DND-41 (cell line): ENCODE measurements around the gene DCST1.
A peak's percentile ranks its signal among the peaks of the same experiment; 100 is the strongest.

ENCODE experiments used
- ATAC-seq: fragments of 200-7000 bp; cut with Tn5 transposase; 3 replicates; pipeline ENCODE4 v1.9.1; 2021; ENCODE audit warnings: low read depth; ENCODE audit not compliant: insufficient read depth
- DNase-seq: peaks from one replicate; pipeline ENCODE4 v3.0.0-alpha.2; 2020
- H2AFZ ChIP-seq: 2 replicates; pipeline ENCODE4 v1.6.0; 2012; ENCODE audit warnings: low read depth, low read length
- H3K27ac ChIP-seq: 2 replicates; pipeline ENCODE4 v1.5.1; 2012; ENCODE audit warnings: low read length, inconsistent platforms
- H3K27me3 ChIP-seq: fragments of 200-600 bp; sonication (generic); 2 replicates; pipeline ENCODE4 v1.6.0; 2012; ENCODE audit warnings: low read length, mild to moderate bottlenecking, inconsistent platforms; ENCODE audit not compliant: insufficient read depth, poor library complexity
- H3K36me3 ChIP-seq: 2 replicates; pipeline ENCODE4 v1.5.1; 2012; ENCODE audit warnings: low read length, inconsistent platforms; ENCODE audit not compliant: insufficient read depth
- H3K4me1 ChIP-seq: 2 replicates; pipeline ENCODE4 v1.5.1; 2012; ENCODE audit warnings: mild to moderate bottlenecking, low read length; ENCODE audit not compliant: insufficient read depth
- H3K4me2 ChIP-seq: 2 replicates; pipeline ENCODE4 v1.6.0; 2012; ENCODE audit warnings: mild to moderate bottlenecking, moderate library complexity, low read length, inconsistent platforms; ENCODE audit not compliant: insufficient read depth
- H3K4me3 ChIP-seq, 2 experiments: fragments of 200-600 bp in 1 of 2; shearing (Covaris generic) in 1 of 2; 2 replicates each; pipeline ENCODE4 v1.5.1; 2012 to 2016; ENCODE audit warnings: inconsistent platforms in 2 of 2, low read length in 2 of 2, mild to moderate bottlenecking in 2 of 2, low read depth in 1 of 2, moderate library complexity in 1 of 2
- H3K79me2 ChIP-seq: 2 replicates; pipeline ENCODE4 v1.6.0; 2012; ENCODE audit warnings: low read length, inconsistent platforms; ENCODE audit not compliant: insufficient read depth
- H3K9ac ChIP-seq: 2 replicates; pipeline ENCODE4 v1.6.0; 2012; ENCODE audit warnings: low read depth, mild to moderate bottlenecking, inconsistent platforms, low read length, moderate library complexity
- H3K9me3 ChIP-seq: 2 replicates; pipeline ENCODE4 v1.5.1; 2012; ENCODE audit warnings: low read length, moderate library complexity, mild to moderate bottlenecking, inconsistent platforms; ENCODE audit not compliant: insufficient read depth, severe bottlenecking
- H4K20me1 ChIP-seq: 2 replicates; pipeline ENCODE4 v1.6.0; 2012; ENCODE audit warnings: low read length; ENCODE audit not compliant: insufficient read depth
- EZH2 ChIP-seq: IDR thresholded peaks from 3 replicates; pipeline ENCODE4 v1.6.1; 2012; ENCODE audit warnings: borderline replicate concordance, low read depth, mild to moderate bottlenecking, moderate library complexity, low read length, inconsistent platforms; ENCODE audit not compliant: severe bottlenecking
- TF ChIP-seq, protein P1 (sequence below): IDR thresholded peaks from 2 replicates; pipeline ENCODE4 v1.5.1; 2012; ENCODE audit warnings: borderline replicate concordance, low read length, moderate library complexity, mild to moderate bottlenecking; ENCODE audit not compliant: poor library complexity, severe bottlenecking; ENCODE audit errors: extremely low read depth

Gene DCST1

DNA sequence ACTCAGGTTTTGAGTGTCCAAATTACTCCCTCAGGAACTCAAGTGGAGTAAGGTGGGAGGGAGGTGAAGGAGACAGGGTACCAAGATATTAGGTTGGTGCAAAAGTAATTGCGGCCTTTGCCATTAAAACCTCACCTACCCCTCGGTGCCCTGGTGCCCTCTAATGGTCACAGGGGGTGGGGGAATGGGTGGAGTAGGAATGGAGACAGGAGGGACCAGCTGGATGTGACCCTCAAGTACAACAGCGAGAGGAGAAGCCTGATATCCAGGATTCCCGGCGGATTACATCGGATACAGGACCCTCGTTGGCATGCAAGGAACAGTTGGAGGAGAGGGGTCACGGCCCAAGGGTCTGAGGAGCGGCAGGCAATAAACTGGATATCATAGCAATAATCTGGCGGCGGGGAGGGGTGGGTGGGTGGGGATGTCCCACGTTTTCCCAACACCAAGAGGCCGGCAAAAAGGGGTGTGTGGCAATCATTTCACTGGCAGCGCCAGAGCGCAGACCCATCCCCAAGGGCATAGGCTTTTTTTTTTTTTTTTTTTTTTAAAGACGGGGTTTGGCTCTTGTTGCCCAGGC lies 35.3 kb upstream of the DCST1 start:
- Histone ChIP-seq H3K9ac (no peak overlapping the region), H2AFZ (no peak overlapping the region), H3K4me2 (peak overlapping the region; percentile 51; the same call in 1 of the 2 replicates), H3K4me3 (no peak overlapping the region), H3K79me2 (no peaks in the 10 kb centered on the region), H4K20me1 (peaks cover 68% of the 10 kb centered on the region), H3K27me3 (peaks cover 52% of the 10 kb centered on the region), H3K9me3 (no peaks in the 10 kb centered on the region), H3K4me1 (peaks cover 37% of the 10 kb centered on the region), H3K27ac (no peak overlapping the region), H3K36me3 (no peaks in the 10 kb centered on the region)
- DNase-seq = no peak
- TF ChIP-seq, protein P1, sequence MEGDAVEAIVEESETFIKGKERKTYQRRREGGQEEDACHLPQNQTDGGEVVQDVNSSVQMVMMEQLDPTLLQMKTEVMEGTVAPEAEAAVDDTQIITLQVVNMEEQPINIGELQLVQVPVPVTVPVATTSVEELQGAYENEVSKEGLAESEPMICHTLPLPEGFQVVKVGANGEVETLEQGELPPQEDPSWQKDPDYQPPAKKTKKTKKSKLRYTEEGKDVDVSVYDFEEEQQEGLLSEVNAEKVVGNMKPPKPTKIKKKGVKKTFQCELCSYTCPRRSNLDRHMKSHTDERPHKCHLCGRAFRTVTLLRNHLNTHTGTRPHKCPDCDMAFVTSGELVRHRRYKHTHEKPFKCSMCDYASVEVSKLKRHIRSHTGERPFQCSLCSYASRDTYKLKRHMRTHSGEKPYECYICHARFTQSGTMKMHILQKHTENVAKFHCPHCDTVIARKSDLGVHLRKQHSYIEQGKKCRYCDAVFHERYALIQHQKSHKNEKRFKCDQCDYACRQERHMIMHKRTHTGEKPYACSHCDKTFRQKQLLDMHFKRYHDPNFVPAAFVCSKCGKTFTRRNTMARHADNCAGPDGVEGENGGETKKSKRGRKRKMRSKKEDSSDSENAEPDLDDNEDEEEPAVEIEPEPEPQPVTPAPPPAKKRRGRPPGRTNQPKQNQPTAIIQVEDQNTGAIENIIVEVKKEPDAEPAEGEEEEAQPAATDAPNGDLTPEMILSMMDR = peak; percentile 26
- no peak for TF ChIP-seq EZH2
- ATAC-seq = no peak

DNA sequence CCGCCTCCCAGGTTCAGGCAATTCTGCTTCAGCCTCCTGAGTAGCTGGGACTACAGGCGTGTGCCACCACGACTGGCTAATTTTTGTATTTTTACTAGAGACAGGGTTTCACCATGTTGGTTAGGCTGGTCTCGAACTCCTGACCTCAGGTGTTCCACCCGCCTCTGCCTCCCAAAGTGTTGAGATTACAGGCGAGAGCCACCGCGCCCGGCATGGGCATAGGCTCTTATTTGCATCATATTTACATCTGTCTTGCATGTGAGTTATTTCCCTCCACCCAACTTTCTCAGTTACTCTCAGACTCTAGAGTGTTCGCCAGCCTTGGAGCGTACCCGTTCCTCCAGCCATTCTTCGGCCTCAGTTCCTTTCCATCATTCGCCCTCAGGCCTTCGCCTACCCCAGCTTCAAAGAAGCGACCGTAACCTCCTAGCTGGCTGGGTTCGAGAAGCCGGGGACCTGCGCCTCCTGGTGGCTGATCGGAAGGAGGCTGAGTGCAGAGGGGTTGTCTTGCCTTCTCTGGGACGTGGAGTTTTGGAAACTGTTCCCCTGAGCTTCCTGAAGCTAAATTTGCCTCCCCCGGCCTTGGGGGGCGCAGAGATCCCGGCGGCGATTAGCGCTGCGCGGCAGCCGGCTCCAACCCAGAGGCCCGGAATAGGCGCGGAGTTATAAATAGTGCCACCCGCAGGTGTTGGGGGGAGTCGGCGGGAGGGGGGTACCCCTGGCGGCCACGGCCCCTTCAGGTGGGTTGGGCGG lies 34.6 kb upstream of the DCST1 start:
- H3K9me3 ChIP-seq = no peaks in the 10 kb centered on the region
- H3K27ac ChIP-seq = no peak overlapping the region
- ATAC-seq (peak; percentile 84), DNase-seq (peak; percentile 92)
- H4K20me1 ChIP-seq = peaks cover 67% of the 10 kb centered on the region
- no peaks in the 10 kb centered on the region for H3K36me3 ChIP-seq
- H3K79me2 ChIP-seq = no peaks in the 10 kb centered on the region
- 0 out of 4 replicates have a peak overlapping the region, but pooled peaks of 1 of the 2 experiments have one; percentile 15 for H3K4me3 ChIP-seq
- H3K9ac ChIP-seq = no peak overlapping the region
- peaks cover 55% of the 10 kb centered on the region for H3K27me3 ChIP-seq
- peak overlapping the region; percentile 51 for H3K4me2 ChIP-seq
- TF ChIP-seq, protein P1 = peak; percentile 96
- TF ChIP-seq EZH2 = no peak
- no peak overlapping the region for H2AFZ ChIP-seq
- H3K4me1 ChIP-seq = peaks cover 37% of the 10 kb centered on the region

DNA sequence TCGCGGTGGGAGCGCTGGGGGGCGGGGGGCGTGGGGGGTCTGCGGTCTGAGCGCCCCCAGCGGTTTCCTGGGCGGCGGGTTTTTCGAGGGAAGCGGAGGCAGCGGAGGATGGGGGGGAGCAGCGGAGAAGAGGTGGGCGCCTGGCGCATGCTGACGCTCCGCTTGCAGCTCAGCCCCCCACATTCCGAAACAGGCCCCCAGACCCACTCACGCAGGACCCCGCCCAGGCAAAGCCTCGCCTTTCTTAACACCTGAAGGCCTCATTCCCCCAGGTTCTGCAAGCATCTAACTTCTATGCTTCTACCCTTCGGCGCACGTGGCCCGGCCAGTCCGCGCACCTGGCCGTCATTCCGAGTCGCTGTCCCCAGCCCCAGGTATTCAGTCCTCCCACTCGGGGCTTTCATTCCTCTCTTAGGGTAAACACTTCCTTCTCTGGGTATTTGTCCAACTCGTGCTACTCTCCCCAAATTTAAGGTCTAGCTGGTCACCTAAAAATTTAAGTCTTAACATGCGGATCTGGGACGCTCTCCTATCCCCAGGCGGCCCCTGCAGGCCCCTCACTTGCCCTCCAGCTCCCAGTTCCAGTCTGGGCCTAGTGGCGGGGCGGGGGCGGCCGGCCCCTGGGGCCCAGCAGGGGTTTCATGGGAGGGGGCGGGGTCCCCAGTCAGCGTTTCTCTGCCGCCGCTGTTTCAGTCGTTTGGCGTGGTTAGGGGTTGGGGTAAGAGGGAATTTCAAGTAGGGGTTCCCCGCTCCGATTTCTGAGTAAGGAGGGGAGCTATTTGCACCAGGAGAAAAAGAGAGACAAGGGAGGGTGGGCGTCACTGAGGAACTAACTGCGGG lies 33.8 kb upstream of the DCST1 start:
- no peaks in the 10 kb centered on the region for H3K79me2 ChIP-seq
- peaks cover 55% of the 10 kb centered on the region for H3K27me3 ChIP-seq
- no peak overlapping the region for H2AFZ ChIP-seq
- H3K4me3 ChIP-seq = no peak overlapping the region
- TF ChIP-seq, protein P1 = no peak
- TF ChIP-seq EZH2 = no peak
- no peak for DNase-seq
- no peaks in the 10 kb centered on the region for H3K9me3 ChIP-seq
- H3K27ac ChIP-seq = no peak overlapping the region
- peaks cover 37% of the 10 kb centered on the region for H3K4me1 ChIP-seq
- no peaks in the 10 kb centered on the region for H3K36me3 ChIP-seq
- no peak for ATAC-seq
- 0 out of 2 replicates have a peak overlapping the region, but pooled peaks have one; percentile 11 for H3K4me2 ChIP-seq
- no peak overlapping the region for H3K9ac ChIP-seq
- H4K20me1 ChIP-seq = peaks cover 65% of the 10 kb centered on the region
